GM19467 (cell line): ENCODE measurements around the gene FERMT3.

ENCODE experiments used
- ATAC-seq: cut with Tn5 transposase; IDR thresholded peaks from one replicate; pipeline ENCODE4 v1.9.1; 2021; ENCODE audit warnings: mild to moderate bottlenecking, moderate library complexity; ENCODE audit not compliant: unreplicated experiment

Gene FERMT3

GRCh38 chr11:64247729-64248531 lies 41.4 kb downstream of the FERMT3 start:
- no peak for ATAC-seq

- ATAC-seq: no peak
Measured at GRCh38 chr11:64248578-64248977, 42.1 kb downstream of the FERMT3 start.

- no peak for ATAC-seq
Measured at GRCh38 chr11:64249038-64249437, 42.5 kb downstream of the FERMT3 start.

GRCh38 chr11:64249563-64250414 lies 43.3 kb downstream of the FERMT3 start:
- no peak for ATAC-seq

- ATAC-seq: no peak
Measured at GRCh38 chr11:64250415-64251015, 44.0 kb downstream of the FERMT3 start.

GRCh38 chr11:64251016-64251752 lies 44.7 kb downstream of the FERMT3 start, which contains the start of gene PLCB3:
Gene PLCB3 (plus strand): TSS chr11:64251530. CDS start chr11:64251650, 120 bp downstream.
- ATAC-seq: no peak

- ATAC-seq: no peak
Measured at GRCh38 chr11:64251753-64252002, 45.2 kb downstream of the FERMT3 start.

GRCh38 chr11:64252003-64252872 lies 45.7 kb downstream of the FERMT3 start:
- ATAC-seq: no peak

- ATAC-seq: no peak
Measured at GRCh38 chr11:64253043-64253442, 46.5 kb downstream of the FERMT3 start.

- no peak for ATAC-seq
Measured at GRCh38 chr11:64253481-64253880, 47.0 kb downstream of the FERMT3 start.

- no peak for ATAC-seq
Measured at GRCh38 chr11:64254326-64254725, 47.8 kb downstream of the FERMT3 start.

- ATAC-seq: no peak
Measured at GRCh38 chr11:64255135-64256128, 48.9 kb downstream of the FERMT3 start.

GRCh38 chr11:64256300-64256699 lies 49.8 kb downstream of the FERMT3 start:
- no peak for ATAC-seq

- no peak for ATAC-seq
Measured at GRCh38 chr11:64258356-64258755, 51.8 kb downstream of the FERMT3 start.

GRCh38 chr11:64258946-64259532 lies 52.5 kb downstream of the FERMT3 start:
- ATAC-seq: no peak

- ATAC-seq: no peak
Measured at GRCh38 chr11:64259533-64260067, 53.1 kb downstream of the FERMT3 start.

GRCh38 chr11:64260147-64260708 lies 53.7 kb downstream of the FERMT3 start:
- ATAC-seq: no peak

GRCh38 chr11:64261556-64262080 lies 55.1 kb downstream of the FERMT3 start:
- ATAC-seq: no peak
